Measurements from ENCODE around the gene SETBP1.

DNA sequence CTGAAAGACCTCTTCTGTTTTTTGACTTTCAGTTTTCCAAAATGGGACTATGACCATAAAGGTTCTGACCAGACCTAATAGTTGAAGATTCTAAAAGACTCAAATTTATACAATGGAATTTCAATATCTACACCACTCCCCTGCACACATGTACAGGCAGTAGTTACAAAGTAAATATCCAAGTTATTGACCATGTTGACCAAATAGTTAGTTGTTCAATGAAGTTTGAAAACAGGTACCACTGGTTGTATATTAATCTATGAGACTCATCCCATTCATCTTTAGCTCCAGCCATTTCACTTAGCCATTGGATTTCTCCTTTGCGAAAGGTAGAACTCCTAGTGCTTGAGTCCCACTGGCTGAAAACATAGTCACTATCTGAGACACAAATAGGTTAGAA lies 277.4 kb downstream of the SETBP1 start:
- TF ChIP-seq CTCF (conservative IDR thresholded peaks at IDR 0.05 in 1 of 2, IDR thresholded peaks at IDR 0.05 in 1 of 2; ENCODE audit: extremely low read depth in 1 of 2, insufficient read depth in 1 of 2, low read depth in 1 of 2, low read length in 2 of 2), result no peak
- no peak for TF ChIP-seq EZH2 (IDR thresholded peaks at IDR 0.05; ENCODE audit: borderline replicate concordance, low read length)
